Gastrocnemius medialis (tissue), 4 donors: Measurements from ENCODE around the gene HSPB8. TPM values are rescaled to one million over a fixed set of nuclear protein-coding genes. Genes with fewer than 3 reads are reported as not detected.

Experiments
- ATAC-seq, 2 donors: fragments of 150-250 bp; one replicate each; pipeline ENCODE4 v1.9.1; 2016
- DNase-seq, 2 donors: peaks; one replicate each; pipeline ENCODE4 v3.0.0-alpha.2; 2019
- H3K27ac ChIP-seq, 4 donors: fragments of 200-600 bp; sonication (generic); 1 replicate in 1 of 4; 2 replicates in 3 of 4; pipeline ENCODE4 v1.5.1; 2016 to 2018; ENCODE audit warnings: mild to moderate bottlenecking in 2 of 4, moderate library complexity in 1 of 4
- H3K27me3 ChIP-seq, 3 donors: fragments of 200-600 bp; sonication (generic) in 2 of 3; 1 replicate in 1 of 3; 2 replicates in 2 of 3; pipeline versions ENCODE4 v1.5.1 to v1.6.0; 2016 to 2019; ENCODE audit warnings: mild to moderate bottlenecking in 1 of 3, moderate library complexity in 1 of 3
- H3K36me3 ChIP-seq, 2 donors: fragments of 200-600 bp; sonication (generic) in 1 of 2; one replicate each; pipeline ENCODE4 v1.5.1; 2017 to 2018
- H3K4me1 ChIP-seq, 2 donors: fragments of 200-600 bp; sonication (generic) in 1 of 2; one replicate each; pipeline ENCODE4 v1.5.1; 2016 to 2017; ENCODE audit warnings: mild to moderate bottlenecking in 2 of 2
- H3K4me3 ChIP-seq, 4 donors: fragments of 200-600 bp; sonication (generic) in 3 of 4; 1 replicate in 1 of 4; 2 replicates in 3 of 4; pipeline ENCODE4 v1.5.1; 2016 to 2019; ENCODE audit warnings: mild to moderate bottlenecking in 2 of 4
- H3K9me3 ChIP-seq, 3 donors: fragments of 200-600 bp; sonication (generic) in 2 of 3; 1 replicate in 1 of 3; 2 replicates in 2 of 3; pipeline ENCODE4 v1.5.1; 2016 to 2019
- POLR2A ChIP-seq, 2 donors: fragments of 450-650 bp; IDR thresholded peaks; one replicate each; pipeline ENCODE4 v1.6.1; 2017; ENCODE audit warnings: antibody characterized with exemption in 2 of 2, mild to moderate bottlenecking in 2 of 2, moderate library complexity in 2 of 2
- in situ Hi-C, 4 donors: fragments of 200-750 bp; cut with MboI; loops; one replicate each; pipeline versions ENCODE4 v1.15.0 to v1.8.0; 2017; ENCODE audit warnings: low sequenced_read_pairs in 4 of 4
- intact Hi-C: fragments of 100-400 bp; cut with DNase I; formaldehyde crosslinking; loops from one replicate; pipeline ENCODE4 v1.15.1; 2023; ENCODE audit warnings: low total_unique reads
- total RNA-seq, 4 donors: library from RNA; depleted of rRNA; stranded (reverse); fragments of >200 nt; gene quantifications; one replicate each; pipeline versions ENCODE4 v1.1.0 to v1.2.3, GENCODE V29; 2016
- TF ChIP-seq, protein P1 (sequence below), 5 experiments: fragments of 450-650 bp in 3 of 5; fragments of 200-600 bp in 2 of 5; sonication (generic) in 2 of 5; IDR thresholded peaks in 4 of 5; conservative IDR thresholded peaks in 1 of 5; 1 replicate in 4 of 5; 2 replicates in 1 of 5; pipeline ENCODE4 v1.5.1; 2016 to 2019; ENCODE audit warnings: antibody characterized with exemption in 5 of 5, mild to moderate bottlenecking in 3 of 5, moderate library complexity in 3 of 5

HSPB8 gene
- total RNA-seq, 4 donors from 2014 or later: 552 to 742 (median 604) TPM

DNA sequence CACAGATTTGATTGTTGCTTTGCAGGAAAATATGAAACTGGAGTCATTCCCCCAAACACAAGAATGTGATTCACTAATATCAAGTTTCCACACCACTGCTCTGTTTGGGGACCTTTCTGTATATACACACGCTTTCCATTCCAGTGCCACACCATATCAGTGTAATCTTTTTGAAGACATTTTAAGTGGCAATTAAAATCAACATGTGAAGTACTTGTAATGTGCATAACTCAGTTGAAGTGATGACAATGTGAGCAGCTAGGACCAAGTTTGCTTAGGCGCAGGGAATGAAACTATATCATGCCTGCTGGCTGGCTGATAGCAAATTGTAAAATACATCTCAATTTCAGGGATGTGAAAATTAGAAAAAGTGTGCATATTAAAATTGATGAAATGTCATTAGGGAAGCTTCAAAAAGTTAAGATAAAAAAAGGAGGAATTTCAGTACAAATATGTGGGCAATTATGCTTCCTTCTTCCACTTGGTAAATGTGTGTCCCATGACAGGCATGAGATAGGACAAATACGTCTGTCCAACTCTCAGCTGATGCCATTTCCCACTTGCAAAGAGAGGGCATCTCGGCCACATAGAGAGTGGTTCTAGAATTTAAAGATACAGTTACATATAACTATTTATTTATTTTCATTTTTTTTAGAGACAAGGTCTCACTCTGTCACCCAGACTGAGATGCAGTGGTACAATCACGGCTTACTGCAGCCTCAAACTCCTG, 43.7 kb downstream of the HSPB8 start:
- no peak overlapping the region for H3K27ac ChIP-seq
- intact Hi-C loops: no loop called here
- TF ChIP-seq POLR2A (IDR thresholded peaks at IDR 0.05): no peak
- TF ChIP-seq, protein P1, sequence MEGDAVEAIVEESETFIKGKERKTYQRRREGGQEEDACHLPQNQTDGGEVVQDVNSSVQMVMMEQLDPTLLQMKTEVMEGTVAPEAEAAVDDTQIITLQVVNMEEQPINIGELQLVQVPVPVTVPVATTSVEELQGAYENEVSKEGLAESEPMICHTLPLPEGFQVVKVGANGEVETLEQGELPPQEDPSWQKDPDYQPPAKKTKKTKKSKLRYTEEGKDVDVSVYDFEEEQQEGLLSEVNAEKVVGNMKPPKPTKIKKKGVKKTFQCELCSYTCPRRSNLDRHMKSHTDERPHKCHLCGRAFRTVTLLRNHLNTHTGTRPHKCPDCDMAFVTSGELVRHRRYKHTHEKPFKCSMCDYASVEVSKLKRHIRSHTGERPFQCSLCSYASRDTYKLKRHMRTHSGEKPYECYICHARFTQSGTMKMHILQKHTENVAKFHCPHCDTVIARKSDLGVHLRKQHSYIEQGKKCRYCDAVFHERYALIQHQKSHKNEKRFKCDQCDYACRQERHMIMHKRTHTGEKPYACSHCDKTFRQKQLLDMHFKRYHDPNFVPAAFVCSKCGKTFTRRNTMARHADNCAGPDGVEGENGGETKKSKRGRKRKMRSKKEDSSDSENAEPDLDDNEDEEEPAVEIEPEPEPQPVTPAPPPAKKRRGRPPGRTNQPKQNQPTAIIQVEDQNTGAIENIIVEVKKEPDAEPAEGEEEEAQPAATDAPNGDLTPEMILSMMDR (IDR thresholded peaks at IDR 0.05 in 4 of 5, conservative IDR thresholded peaks at IDR 0.05 in 1 of 5): no peak

DNA sequence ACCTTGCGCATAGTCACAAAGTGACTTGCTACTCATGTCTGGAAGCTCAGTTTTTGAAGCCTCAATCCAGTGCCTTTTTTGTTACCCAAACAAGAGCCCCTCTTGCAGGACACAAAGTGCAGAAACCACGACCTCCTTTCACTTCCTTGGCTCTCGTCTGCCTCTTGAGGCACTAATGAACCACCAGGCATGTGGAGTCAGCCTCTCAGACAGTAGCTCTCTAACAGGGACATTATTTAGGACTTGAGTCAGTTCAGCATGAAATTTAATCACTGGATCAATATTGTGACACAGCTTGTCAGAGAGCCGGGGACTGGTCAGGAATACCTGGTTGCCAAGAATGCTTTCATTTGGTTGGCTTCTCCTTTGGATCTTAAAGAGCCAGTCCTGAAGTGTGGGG, 46.7 kb downstream of the HSPB8 start:
- no peak overlapping the region for H3K4me3 ChIP-seq
- H3K27me3 ChIP-seq: no peaks in the 10 kb centered on the region
- intact Hi-C loops: no loop called here
- ATAC-seq (peak; percentile 45 to 65), DNase-seq (no peak)
- in situ Hi-C loops: no loop called here
- H3K36me3 ChIP-seq: no peaks in the 10 kb centered on the region
- peaks cover 0 to 6% of the 10 kb centered on the region in 2 donors for H3K4me1 ChIP-seq
- TF ChIP-seq, protein P1 (IDR thresholded peaks at IDR 0.05 in 4 of 5, conservative IDR thresholded peaks at IDR 0.05 in 1 of 5): peak in 1 of 5 experiments; percentile 25
- TF ChIP-seq POLR2A (IDR thresholded peaks at IDR 0.05): no peak
- peak overlapping the region in 1 of 4 donors; percentile 19 for H3K27ac ChIP-seq
- no peaks in the 10 kb centered on the region for H3K9me3 ChIP-seq

More for the DNA sequence above, 43.7 kb downstream of the HSPB8 start:
- Histone ChIP-seq H3K36me3 (no peaks in the 10 kb centered on the region), H3K9me3 (no peaks in the 10 kb centered on the region), H3K27me3 (no peaks in the 10 kb centered on the region), H3K4me1 (peaks cover 0 to 6% of the 10 kb centered on the region in 2 donors), H3K4me3 (no peak overlapping the region)
- ATAC-seq: no peak
- no peak for DNase-seq
- in situ Hi-C loops: no loop called here

DNA sequence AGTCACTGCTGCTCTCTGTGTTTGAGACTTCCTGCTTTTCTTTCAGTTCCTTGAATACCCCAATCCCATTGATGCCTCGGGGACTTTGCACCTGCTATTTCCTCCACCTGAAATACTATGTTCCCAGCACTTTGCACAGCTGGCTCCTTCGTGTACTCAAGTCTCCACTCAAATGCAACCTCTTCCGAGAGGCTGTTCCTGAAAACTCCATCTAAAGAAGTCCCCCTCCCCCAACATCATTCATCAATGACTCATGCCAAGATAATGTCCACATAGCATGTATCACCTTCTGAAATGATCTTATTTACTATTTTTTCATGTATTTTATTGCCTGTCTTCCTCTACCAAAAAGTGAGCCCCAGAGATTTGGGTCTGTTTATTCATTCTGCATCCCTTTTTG, 48.6 kb downstream of the HSPB8 start:
- Histone ChIP-seq H3K27me3 (no peaks in the 10 kb centered on the region), H3K4me1 (peaks cover 0 to 6% of the 10 kb centered on the region in 2 donors), H3K27ac (no peak overlapping the region), H3K4me3 (no peak overlapping the region), H3K36me3 (no peaks in the 10 kb centered on the region), H3K9me3 (no peaks in the 10 kb centered on the region)
- no peak for DNase-seq
- in situ Hi-C loops (no loop called here), intact Hi-C loops (loop anchor here (2.0 kb wide), 1 partner anchor 112 kb away; no protein-coding TSS in a partner anchor)
- no peak for ATAC-seq
- TF ChIP-seq, protein P1 (IDR thresholded peaks at IDR 0.05 in 4 of 5, conservative IDR thresholded peaks at IDR 0.05 in 1 of 5): no peak
- TF ChIP-seq POLR2A (IDR thresholded peaks at IDR 0.05): no peak

DNA sequence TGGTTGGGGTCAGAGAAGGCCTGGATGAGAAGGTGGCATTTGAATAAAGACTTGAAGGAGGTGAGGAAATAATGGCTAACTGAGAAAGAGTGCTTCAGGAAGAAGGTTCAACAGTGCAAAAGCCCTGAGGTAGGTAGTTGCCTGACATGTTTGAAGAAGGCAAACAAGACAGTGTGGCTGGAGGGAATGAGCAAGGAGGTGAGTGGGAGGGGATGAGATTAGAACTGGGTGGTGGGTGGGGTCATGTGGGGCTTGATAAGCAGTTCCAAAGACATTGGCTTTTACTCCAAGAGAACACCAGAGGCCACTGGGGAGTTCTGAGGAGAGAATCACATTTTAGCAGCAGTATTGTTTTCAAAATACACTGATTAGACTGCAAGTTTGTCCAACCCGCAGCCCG, 50.5 kb downstream of the HSPB8 start:
- no peak for TF ChIP-seq POLR2A (IDR thresholded peaks at IDR 0.05)
- TF ChIP-seq, protein P1 (IDR thresholded peaks at IDR 0.05 in 4 of 5, conservative IDR thresholded peaks at IDR 0.05 in 1 of 5): no peak
- no peak for DNase-seq
- intact Hi-C loops (no loop called here), in situ Hi-C loops (no loop called here)
- no peak for ATAC-seq
- peaks cover 0 to 6% of the 10 kb centered on the region in 2 donors for H3K4me1 ChIP-seq
- H3K4me3 ChIP-seq: no peak overlapping the region
- no peaks in the 10 kb centered on the region for H3K36me3 ChIP-seq
- H3K27ac ChIP-seq: no peak overlapping the region
- H3K27me3 ChIP-seq: no peaks in the 10 kb centered on the region
- no peaks in the 10 kb centered on the region for H3K9me3 ChIP-seq
